Fibroblast of peridontal ligament (primary cell): ENCODE data around the gene CD22.
"Not testable (repeated sequence)": the region's sequence is repeated elsewhere in the genome, so short reads cannot be mapped to it uniquely, and the experiment has no call there.

ENCODE experiments used
- DNase-seq: peaks from one replicate; pipeline ENCODE4 v3.0.0-alpha.2; 2010; ENCODE audit errors: extremely low read depth

The CD22 gene

DNA sequence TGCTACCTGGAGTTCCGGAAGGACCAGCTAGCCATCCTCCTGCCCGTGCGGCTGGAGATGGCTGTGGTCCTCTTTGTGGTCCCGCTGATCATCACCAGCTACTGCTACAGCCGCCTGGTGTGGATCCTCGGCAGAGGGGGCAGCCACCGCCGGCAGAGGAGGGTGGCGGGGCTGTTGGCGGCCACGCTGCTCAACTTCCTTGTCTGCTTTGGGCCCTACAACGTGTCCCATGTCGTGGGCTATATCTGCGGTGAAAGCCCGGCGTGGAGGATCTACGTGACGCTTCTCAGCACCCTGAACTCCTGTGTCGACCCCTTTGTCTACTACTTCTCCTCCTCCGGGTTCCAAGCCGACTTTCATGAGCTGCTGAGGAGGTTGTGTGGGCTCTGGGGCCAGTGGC lies 30.4 kb downstream of the CD22 start:
- not testable (repeated sequence) for DNase-seq

DNA sequence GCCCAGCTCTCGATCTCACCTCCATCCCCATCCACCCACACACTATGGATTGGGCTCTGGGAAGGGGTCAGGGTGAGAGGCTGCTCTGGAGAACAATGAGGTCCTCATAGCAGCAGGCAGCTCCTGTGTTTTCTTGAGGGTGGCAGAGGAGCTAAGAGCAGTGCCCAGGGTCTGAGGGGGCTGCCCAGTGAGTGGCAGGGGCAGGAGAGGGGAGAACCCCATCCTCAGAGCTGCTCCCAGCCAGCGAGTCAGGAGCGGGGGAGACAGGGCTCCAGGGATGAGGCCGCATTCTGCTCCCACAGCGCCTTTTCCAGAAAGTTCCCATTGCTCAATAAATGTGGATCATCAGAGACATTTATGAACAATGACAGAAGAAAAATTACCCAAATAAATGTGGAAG lies 31.1 kb downstream of the CD22 start:
- not testable (repeated sequence) for DNase-seq

DNA sequence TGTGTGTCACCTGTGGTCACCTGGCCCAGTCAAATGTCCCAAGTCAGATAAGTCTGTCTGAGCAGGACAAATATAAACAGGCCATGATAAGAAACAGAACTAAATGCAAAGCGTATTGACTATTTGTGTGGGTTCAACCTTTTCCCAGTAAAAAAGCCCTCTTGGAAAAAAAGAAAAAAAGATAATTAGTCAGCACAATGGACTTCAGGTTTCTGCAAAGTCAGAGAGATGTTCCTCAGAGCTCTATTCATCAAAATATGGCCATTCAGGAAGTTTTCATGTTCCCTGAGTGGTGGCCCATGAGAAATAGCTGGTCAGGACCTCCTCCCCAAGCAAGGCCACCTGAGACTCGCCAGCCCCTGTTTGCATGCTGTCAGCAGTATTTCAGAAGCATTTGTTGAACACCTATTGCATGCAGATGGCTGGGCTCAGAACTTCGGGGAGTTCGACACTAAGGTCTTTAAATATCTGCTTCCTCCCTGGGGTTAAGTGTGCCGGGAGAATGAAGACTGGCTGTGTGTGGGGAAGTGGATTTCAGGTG lies 32.0 kb downstream of the CD22 start:
- no peak for DNase-seq

DNA sequence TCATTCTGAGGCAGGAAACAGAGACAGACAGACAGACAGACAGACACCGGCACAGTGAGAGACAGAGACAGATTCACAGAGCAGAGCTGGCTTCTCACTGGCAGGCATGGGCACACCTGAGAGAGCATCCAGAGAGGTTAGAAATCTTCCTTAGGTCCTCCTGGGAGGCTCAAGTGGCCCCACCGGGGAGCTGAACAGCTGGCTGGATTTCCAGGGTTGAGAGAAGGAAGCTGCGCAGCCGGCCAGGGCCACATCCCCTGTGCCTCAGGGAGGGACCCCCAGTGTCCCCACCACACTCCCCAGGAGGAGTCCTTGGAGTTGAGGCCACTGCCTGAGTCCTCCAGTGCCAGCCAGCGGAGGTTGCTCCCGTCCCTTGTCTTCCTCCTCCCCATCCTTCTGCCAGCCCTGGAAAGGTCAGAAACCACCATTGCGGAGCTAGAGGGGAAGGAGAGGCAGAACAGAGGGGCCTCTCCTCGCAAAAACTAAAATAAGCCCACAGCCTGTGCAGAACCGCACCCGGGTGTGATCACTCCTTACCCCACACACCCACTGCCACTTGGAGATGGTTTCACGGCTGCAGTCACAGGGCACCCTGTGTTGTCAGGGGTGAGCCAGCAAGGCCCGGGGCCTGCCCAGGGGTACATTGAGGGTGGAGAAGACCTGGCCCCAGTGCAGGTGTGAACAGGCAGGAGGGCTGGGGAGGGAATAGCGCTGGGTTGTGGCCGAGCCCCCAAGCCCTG lies 33.4 kb downstream of the CD22 start:
- no peak for DNase-seq

DNA sequence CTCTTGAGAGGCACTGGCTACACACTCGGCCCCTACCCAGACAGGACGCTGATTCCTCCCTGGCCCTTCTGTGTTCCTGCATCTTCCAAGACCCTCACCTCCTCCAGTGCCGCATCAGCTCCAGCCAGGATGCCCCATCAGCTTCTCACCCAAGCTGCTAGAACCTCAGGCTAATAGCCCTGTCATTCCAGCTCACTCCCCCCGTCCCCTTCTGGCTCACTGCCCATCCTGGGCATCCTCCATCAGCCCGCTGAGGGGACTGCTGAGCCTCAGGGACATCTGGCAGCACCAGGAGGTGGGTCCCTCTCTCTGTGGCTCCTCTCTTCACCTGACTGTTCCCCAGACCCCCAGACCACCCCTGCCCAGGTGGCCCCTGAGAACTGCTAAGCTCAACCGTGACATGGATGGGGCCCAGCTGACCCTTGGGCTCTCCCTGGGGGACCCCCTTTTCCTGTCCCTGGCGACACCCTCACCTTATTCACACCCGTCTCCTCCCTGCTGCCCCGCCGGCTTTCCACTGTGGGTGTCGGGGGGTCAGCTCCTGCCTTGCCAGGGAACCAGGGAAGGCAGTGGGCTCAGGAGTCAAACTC lies 34.1 kb downstream of the CD22 start:
- DNase-seq: no peak

DNA sequence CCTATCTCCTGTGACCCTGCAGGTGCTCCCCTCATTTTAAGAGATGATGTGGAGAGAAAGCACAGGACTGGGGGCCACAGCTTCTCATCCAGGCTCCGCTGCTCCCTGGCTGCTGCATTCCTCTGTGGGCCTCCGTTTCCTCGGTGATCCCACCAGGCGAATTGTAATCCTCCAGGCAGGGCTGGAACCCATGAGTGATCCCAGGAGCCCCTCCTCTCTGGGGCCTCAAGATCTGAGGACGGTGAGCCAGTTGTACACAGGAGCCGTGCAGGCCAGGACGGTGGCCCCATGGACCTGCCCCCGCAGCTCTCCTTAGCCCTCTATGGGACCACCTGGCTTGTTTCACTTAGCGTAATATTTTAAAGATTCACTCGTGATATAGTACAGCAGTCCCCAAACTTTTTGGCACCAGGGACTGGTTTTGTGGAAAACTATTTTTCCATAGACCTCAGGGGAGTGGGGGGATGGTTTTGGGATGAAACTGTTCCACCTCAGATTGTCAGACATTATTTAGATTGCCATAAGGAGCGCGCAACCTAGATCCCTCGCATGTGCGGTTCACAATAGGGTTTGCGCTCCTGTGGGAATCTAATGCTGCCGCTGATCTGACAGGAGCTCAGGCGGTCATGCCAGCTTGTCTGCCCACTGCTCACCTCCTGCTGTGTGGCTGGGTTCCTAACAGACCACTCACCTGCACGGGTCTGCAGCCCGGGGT lies 34.9 kb downstream of the CD22 start:
- no peak for DNase-seq

DNA sequence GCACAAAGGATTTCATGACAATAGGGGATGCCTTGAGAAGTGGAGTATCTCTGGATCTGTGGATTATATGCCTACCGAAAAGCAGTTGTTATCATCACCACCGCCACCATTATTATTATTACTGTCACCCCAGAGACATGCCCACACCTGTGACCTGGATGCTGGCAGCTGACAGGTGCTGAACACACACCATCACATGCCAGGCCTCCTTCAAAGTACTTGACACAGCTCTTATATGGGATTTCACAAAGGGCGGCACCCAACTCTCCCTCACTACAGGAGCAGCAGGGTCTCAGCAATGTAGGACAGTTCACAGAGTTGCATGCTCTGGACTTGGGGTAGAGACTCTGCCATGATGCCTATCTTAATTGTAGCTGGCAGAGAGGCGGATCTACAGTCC lies 36.3 kb downstream of the CD22 start:
- DNase-seq: no peak

DNA sequence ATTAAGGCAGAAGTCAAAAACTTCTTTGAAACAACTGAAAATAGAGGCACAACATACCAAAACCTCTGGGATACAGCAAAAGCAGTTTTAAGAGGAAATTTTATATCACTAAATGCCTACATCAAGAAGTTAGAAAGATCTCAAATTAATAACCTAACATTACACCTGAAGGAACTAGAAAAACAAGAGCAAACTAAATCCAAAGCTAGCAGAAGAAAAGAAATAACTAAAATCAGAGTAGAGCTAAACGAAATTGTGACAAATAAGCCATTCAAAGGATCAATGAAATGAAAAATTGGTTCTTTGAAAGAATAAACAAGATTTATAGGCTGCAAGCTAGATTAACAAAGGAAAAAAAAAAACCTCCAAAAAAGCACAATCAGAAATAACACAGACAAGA lies 39.4 kb downstream of the CD22 start:
- no peak for DNase-seq

DNA sequence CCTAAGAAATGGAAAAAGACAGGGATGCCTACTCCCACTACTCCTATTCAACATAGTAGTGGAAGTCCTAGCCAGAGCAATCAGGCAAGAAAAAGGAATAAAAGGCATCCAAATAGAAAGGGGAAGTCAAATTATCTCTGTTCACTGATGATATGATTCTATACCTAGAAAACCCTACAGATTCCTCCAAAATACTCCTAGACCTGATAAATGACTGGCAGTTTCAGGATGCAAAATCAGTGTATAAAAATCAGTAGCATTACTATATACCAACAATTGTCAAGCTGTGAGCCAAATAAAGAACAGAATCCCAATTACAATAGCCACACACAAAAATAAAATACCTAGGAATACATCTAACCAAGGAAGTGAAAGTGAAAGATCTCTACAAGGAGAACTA lies 40.5 kb downstream of the CD22 start:
- no peak for DNase-seq

DNA sequence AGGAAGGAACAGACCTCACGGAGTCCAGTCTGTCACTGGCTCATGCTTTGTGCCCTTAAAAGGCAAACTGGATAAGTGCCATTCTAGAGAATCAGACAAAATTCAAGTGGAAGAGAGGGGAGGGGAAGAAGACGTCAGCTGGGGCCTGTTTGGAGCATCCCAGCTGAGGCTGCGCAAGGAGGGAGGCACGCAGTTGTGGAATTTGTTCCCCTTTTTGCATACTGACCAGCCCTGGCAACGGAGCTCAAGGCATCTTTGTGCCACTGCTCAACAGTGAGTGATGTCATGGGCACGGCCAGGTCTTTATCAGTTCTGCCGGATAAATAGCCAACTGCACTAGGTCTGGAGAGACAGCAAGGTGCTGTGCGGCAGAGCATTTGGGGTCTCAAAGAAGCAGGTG lies 41.7 kb downstream of the CD22 start, which contains the start of gene GPR42:
Gene GPR42 (plus strand): TSS at position 347 of the 400 bp plus-strand sequence. CDS start 292 bp downstream, outside the sequence.
- DNase-seq: no peak

DNA sequence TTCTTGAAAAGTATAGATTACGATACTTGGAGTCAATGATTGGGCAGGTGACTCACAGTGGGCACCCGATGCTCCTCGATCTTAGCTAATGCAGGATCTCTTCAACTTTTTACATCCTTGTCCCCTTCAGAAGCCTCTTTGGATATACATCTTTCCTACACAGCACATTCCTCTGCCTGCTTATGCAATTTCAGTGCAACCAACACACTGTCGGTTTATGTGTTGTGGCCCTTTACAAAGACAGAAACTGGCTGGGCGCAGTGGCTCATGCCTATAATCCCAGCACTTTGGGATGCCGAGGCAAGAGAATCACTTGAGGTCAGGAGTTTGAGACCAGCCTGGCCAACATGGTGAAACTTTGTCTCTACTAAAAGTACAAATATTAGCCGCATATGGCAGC lies 44.5 kb downstream of the CD22 start:
- no peak for DNase-seq

DNA sequence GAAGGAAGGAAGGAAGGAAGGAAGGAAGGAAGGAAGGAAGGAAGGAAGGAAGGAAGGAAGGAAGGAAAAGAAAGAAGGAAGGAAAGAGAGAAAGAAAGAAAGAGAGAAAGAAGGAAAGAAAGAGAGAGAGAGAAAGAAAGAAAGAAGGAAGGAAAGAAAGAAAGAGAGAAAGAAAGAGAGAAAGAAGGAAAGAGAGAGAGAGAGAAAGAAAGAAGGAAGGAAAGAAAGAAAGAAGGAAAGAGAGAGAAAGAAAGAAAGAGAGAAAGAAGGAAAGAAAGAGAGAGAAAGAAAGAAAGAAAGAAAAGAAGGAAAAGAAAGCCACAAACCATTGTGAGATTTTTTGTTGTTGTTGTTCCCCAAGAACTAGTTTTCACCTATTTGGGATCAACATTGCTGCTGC lies 45.0 kb downstream of the CD22 start:
- DNase-seq: not testable (repeated sequence)

DNA sequence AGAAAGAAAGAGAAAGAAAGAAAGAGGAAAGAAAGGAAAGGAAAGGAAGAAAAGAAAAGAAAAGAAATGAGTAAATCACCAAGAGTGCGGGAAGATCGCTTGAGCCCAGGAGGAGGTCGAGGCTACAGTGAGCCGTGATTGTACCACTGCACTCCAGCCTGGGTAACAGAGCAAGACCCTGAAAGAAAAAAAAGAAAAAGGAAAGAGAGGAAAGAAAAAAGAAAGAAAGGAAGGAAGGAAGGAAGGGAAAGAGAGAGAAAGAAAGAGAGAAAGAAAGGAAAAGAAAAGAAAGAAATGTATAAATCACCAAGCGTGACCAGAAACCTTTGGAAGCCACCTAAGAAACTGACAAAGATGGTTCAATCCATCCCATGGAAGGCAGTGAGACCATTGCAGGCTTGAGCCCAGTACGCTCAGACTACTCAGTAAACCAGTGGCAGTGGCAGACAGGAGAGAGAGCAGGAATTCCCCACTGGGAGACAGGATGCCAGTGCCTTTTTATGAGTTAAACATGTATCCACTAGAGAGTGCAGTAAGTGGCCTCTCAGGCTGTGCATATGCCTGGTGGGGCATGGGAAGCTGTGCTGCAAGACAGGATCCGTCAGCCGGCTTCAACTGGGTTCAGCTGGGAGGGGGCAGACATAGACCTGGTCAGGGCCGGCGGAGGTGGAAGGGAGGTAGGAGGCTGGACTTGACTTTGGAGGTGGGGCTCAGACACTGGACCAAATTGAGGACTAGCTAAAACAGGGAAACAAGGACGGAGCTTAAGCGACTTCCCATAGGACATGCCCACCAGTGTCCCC lies 46.7 kb downstream of the CD22 start:
- DNase-seq: no peak

DNA sequence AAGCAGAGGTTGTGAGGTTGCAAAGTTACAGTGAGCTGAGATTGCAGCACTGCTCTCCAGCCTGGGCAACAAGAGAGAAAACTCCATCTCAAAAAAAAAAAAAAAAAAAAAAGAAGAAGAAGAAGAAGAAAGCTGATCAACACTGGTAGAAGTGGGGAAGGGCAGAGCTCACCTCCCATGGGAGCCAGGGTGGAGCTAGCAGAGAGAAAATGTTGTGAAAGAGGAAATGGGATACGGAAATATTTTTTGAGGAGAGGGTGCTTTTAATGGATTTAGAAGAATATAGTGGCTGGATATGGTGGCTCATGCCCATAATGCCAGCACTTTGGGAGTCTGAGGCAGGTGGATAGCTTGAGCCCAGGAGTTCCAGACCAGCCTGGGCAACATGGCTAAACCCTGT lies 48.7 kb downstream of the CD22 start:
- no peak for DNase-seq

DNA sequence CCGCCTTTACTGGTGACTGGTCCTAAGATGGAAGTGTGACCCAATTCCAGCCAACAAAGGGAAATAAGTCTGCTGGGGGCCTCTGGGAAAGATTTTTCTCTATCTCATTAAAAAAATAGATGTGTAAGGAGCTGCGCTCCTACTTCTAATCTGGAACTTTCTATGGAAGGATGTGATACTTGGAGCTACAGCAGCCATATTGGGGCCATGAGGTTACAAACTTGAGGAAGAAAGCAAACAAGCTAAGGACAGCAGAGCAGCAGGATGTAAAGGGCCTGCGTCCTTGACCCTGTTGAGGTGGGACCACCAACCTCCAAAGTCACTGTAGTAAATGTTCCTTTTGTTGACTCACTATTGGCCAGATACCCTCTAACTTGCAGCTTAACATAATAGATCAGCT lies 49.4 kb downstream of the CD22 start:
- DNase-seq: no peak

DNA sequence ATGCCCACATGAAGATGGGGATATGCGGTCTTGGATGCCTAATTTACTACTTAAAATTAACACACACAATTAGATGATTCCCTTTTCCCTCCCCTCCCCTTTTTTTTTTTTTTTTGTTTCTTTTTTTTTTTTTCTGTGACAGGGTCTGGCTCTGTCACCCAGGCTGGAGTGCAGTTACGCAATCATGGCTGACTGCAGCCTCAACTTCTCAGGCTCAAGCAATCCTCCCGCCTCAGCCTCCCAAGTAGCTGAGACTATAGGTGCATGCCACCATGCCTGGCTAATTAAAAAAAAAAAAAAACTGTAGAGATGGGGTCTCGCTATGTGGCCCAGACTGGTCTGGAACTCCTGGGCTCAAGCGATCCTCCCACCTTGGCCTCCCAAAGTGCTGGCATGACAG lies 50.6 kb downstream of the CD22 start:
- not testable (repeated sequence) for DNase-seq

DNA sequence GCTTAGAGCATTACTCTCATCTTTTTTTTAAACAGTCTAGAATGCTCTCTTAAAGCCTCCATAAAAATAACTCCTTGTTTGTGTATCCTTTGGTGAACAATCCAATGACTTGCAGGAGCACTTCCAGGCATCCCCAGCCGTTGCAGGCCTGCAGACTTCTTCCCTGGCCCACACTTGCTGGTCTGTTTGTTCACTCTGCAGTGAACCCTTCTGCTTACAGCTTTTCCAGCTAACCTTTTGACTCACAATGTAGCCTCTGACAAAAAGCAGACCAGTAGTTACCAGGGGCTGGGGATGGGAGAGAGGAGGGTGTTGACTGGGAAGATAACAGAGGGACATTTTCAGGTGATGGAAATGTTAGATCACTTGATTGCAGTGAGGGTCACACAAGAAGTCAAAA lies 51.0 kb downstream of the CD22 start:
- no peak for DNase-seq

DNA sequence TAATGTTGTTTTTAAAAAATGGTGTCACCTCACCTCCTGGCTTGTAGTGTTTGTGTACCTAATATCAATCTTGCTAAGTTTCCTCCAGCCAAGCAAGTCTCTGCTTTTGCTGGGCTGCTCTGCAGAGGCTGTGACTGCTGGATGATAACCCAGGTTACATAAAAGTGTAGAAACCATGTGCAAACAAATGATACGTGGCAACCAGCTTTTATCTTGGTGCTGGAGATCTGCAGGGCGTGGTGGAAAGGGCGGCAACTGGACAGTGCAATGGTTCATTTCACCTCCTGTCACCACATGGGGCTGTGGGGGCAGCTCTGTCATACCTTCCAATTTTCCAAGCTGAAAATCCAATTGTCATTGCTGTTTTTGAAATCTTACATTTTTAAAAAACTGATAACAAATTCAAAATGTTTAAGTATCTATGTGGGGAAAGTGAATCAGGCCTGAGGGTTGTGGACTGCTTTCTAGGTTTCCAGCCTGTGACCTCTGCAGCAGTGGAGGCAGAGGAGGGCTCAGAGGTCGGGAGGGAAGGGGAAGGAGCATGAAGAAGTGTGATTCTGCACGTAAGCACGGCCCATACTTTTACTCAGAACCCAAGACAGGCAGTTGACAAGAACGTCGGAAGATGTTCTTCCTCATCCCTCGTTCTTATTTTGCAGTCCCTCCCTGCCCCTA lies 51.6 kb downstream of the CD22 start:
- DNase-seq: no peak

DNA sequence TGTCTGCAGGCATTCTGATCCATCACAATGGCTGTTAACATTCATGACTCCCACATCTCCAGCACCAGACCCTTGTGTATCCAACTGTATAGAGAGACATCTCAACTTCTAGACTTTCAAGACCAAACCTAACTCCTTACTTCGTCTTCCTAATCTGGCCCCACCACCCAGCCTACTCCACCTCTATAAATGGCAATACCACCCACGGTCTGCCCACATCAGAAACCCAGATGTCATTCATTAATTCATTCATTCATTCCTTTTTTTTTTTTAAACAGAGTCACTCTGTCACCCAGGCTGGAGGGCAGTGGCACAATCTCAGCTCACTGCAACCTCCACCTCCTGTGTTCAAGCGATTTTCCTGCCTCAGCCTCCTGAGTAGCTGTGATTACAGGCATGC lies 52.3 kb downstream of the CD22 start:
- DNase-seq: no peak

DNA sequence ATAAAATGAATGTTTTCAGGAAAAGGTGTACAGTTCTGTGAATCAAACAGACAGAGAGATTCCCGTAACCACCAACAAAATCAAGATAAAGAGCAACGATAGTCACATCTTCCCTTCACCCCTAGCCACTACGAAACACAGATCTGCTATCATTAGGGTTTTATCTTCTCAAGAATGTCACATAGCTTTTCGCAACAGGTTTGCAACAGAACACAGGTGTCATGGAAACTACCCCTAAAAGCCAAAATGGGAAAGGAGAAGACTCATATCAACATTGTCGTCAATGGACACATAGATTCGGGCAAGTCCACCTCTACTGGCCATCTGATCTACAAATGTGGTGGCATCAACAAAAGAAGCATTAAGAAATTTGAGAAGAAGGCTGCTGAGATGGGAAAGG lies 52.9 kb downstream of the CD22 start:
- no peak for DNase-seq

DNA sequence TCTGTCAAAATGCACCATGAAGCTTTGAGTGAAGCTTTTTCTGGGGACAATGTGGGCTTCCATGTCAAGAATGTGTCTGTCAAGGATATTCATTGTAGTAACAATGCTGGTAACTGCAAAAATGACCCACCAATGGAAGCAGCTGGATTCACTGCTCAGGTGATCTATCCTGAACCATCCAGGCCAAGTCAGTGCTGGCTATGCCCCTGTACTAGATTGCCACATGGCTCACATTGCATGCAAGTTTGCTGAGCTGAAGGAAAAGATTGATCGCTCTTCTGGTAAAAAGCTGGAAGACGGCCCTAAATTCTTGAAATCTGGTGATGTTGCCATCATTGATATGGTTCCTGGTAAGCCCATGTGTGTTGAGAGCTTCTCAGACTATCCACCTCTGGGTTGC lies 54.5 kb downstream of the CD22 start:
- DNase-seq: no peak
